K562 (cell line): ENCODE measurements around the gene APBA2. TPM values are rescaled to one million over a fixed set of nuclear protein-coding genes. Genes with fewer than 3 reads are reported as not detected.

Source experiments
- ATAC-seq: fragments of 200-7000 bp; cut with Tn5 transposase; 3 replicates; pipeline ENCODE4 v1.9.1; 2020; ENCODE audit warnings: moderate library complexity
- BruUV-seq: library from RNA; stranded (reverse); fragments of 400-500 nt; replicated peaks from 2 replicates; lab custom pipeline; 2021; lab: Mats Ljungman, UMichigan
- CTCF ChIA-PET: fragments of 300-600 bp; formaldehyde crosslinking; extraction: SDS; loops from one replicate; lab custom pipeline; 2021; ENCODE audit warnings: low intra/inter-chr PET ratio; lab: Yijun Ruan, JAX
- POLR2A ChIA-PET: fragments of 300-600, 350-650 bp; sonication (Branson Sonifier 250); formaldehyde crosslinking; extraction: SDS; loops from one replicate; lab custom pipeline; 2021; ENCODE audit warnings: antibody characterized with exemption, inconsistent platforms; lab: Yijun Ruan, JAX
- DNase-seq, 4 experiments: peaks; one replicate each; pipeline versions ENCODE4 v3.0.0 to v3.0.0-alpha.2; 2011 to 2018; ENCODE audit warnings: low spot score in 3 of 4, mixed read lengths in 3 of 4; ENCODE audit errors: extremely low read depth in 1 of 4
- FAIRE-seq: peaks from 2 replicates; lab custom pipeline; 2011; peaks lifted over from hg19 to GRCh38; lab: Jason Lieb, UNC
- H2AFZ ChIP-seq: 2 replicates; pipeline ENCODE4 v1.6.0; 2011; ENCODE audit warnings: low read depth, low read length, control low read depth, inconsistent platforms
- H3K27ac ChIP-seq: fragments of 200-600 bp; 3 replicates; pipeline ENCODE4 v1.8.0; 2011; ENCODE audit warnings: low read depth, mild to moderate bottlenecking, control low read depth, inconsistent platforms, low read length, moderate library complexity, mixed read lengths; ENCODE audit errors: extremely low read depth
- H3K27me3 ChIP-seq, 2 experiments: fragments of 300-600 bp in 1 of 2; 2 replicates in 1 of 2; 3 replicates in 1 of 2; pipeline versions ENCODE4 v1.6.0 to v1.8.0; 2011; ENCODE audit warnings: inconsistent platforms in 2 of 2, low read length in 2 of 2, mild to moderate bottlenecking in 1 of 2, mixed read lengths in 1 of 2, moderate library complexity in 1 of 2; ENCODE audit not compliant: control insufficient read depth in 2 of 2, insufficient read depth in 2 of 2
- H3K36me3 ChIP-seq: fragments of 300-600 bp; 3 replicates; pipeline ENCODE4 v1.8.0; 2011; ENCODE audit warnings: mild to moderate bottlenecking, low read length, inconsistent platforms; ENCODE audit not compliant: control insufficient read depth, insufficient read depth
- H3K4me1 ChIP-seq, 2 experiments: fragments of 200-600 bp in 1 of 2; replicated peaks in 1 of 2; 2 replicates in 1 of 2; 3 replicates in 1 of 2; pipeline versions ENCODE4 v1.5.1 to v1.8.0; 2011; ENCODE audit warnings: inconsistent platforms in 2 of 2, low read length in 2 of 2, mild to moderate bottlenecking in 1 of 2, mixed read lengths in 1 of 2, moderate library complexity in 1 of 2; ENCODE audit not compliant: control insufficient read depth in 2 of 2, insufficient read depth in 2 of 2
- H3K4me2 ChIP-seq: 2 replicates; pipeline ENCODE4 v1.6.1; 2011; ENCODE audit warnings: low read length, control low read depth, inconsistent platforms, mixed read lengths; ENCODE audit not compliant: insufficient read depth
- H3K4me3 ChIP-seq: fragments of 200-600 bp; sonication (generic), shearing (Covaris generic); 2 replicates; pipeline ENCODE4 v1.5.1; 2016; ENCODE audit warnings: control low read depth, inconsistent platforms
- H3K79me2 ChIP-seq: fragments of 200-600 bp; 3 replicates; pipeline ENCODE4 v1.8.0; 2011; ENCODE audit warnings: low read length, inconsistent platforms; ENCODE audit not compliant: control insufficient read depth, insufficient read depth
- H3K9ac ChIP-seq, 2 experiments: 2 replicates each; pipeline versions ENCODE4 v1.6.0 to v1.6.1; 2011; ENCODE audit warnings: low read depth in 2 of 2, low read length in 2 of 2, control low read depth in 1 of 2, inconsistent platforms in 1 of 2, mild to moderate bottlenecking in 1 of 2, mixed read lengths in 1 of 2; ENCODE audit not compliant: insufficient read depth in 1 of 2
- H3K9me1 ChIP-seq: one replicate; pipeline ENCODE4 v1.6.0; 2011; ENCODE audit warnings: inconsistent platforms, mild to moderate bottlenecking, low read length, moderate library complexity; ENCODE audit not compliant: control insufficient read depth, insufficient read depth
- H3K9me3 ChIP-seq: replicated peaks from 2 replicates; pipeline ENCODE4 v1.5.1; 2011; ENCODE audit warnings: low read depth, low read length, inconsistent platforms; ENCODE audit not compliant: control insufficient read depth, insufficient read depth
- H4K20me1 ChIP-seq: replicated peaks from 2 replicates; pipeline ENCODE4 v1.6.1; 2011; ENCODE audit warnings: low read length, inconsistent platforms, mixed read lengths; ENCODE audit not compliant: control insufficient read depth, insufficient read depth
- CBX5 ChIP-seq: IDR thresholded peaks from 2 replicates; pipeline ENCODE4 v1.6.1; 2014; ENCODE audit warnings: low read depth, borderline replicate concordance
- CBX8 ChIP-seq: fragments of 200-600 bp; sonication (generic); IDR thresholded peaks from 2 replicates; pipeline ENCODE4 v1.6.1; 2012; ENCODE audit warnings: borderline replicate concordance, mixed run types, low read depth, mild to moderate bottlenecking, moderate library complexity, mixed read lengths, low read length, control low read depth, inconsistent platforms; ENCODE audit not compliant: poor library complexity, severe bottlenecking; ENCODE audit errors: extremely low read depth
- CHCHD3 ChIP-seq: fragments of 250-450 bp; sonication (Bioruptor Pico); IDR thresholded peaks from 2 replicates; pipeline ENCODE4 v2.1.2; 2022; ENCODE audit warnings: mild to moderate bottlenecking
- DIDO1 ChIP-seq: fragments of 450-650 bp; IDR thresholded peaks from 2 replicates; pipeline ENCODE4 v1.6.1; 2016; ENCODE audit warnings: low read depth, missing biosample characterization, missing genetic modification characterization
- EGR1 ChIP-seq: fragments of 450-650 bp; conservative IDR thresholded peaks from 2 replicates; pipeline ENCODE4 v1.6.1; 2017; ENCODE audit warnings: mild to moderate bottlenecking
- FOXA1 ChIP-seq: fragments of 450-650 bp; IDR thresholded peaks from 2 replicates; pipeline ENCODE4 v1.6.1; 2016; ENCODE audit warnings: mild to moderate bottlenecking, borderline replicate concordance
- ILF3 ChIP-seq: fragments of 450-650 bp; IDR thresholded peaks from 2 replicates; pipeline ENCODE4 v1.6.1; 2018; ENCODE audit warnings: antibody characterized with exemption, mild to moderate bottlenecking, moderate library complexity, borderline replicate concordance
- MIER1 ChIP-seq: fragments of 450-650 bp; IDR thresholded peaks from 2 replicates; pipeline ENCODE4 v1.6.1; 2016; ENCODE audit warnings: antibody characterized with exemption, mild to moderate bottlenecking, low read depth
- MLX ChIP-seq, 2 experiments: fragments of 450-650 bp in 1 of 2; sonication (generic) in 1 of 2; formaldehyde crosslinking; conservative IDR thresholded peaks; 2 replicates each; pipeline versions ENCODE4 v1.4.0 to v1.8.1; 2020 to 2022; ENCODE audit warnings: mild to moderate bottlenecking in 1 of 2, missing genetic modification reagents in 1 of 2
- POLR2AphosphoS2 ChIP-seq: IDR thresholded peaks from 2 replicates; pipeline ENCODE4 v1.6.1; 2012; ENCODE audit warnings: low read length, improper control_type of control experiment
- RFX5 ChIP-seq: IDR thresholded peaks from 2 replicates; pipeline ENCODE4 v1.6.1; 2011; ENCODE audit warnings: low read depth, mild to moderate bottlenecking, improper control_type of control experiment, low read length
- SMAD1 ChIP-seq: fragments of 150-350 bp; IDR thresholded peaks from 2 replicates; pipeline ENCODE4 v1.6.1; 2014; ENCODE audit warnings: low read length, low read depth; ENCODE audit not compliant: partially characterized antibody
- SMC3 ChIP-seq: conservative IDR thresholded peaks from 2 replicates; pipeline ENCODE4 v1.6.1; 2011; ENCODE audit warnings: low read depth, low read length, improper control_type of control experiment; ENCODE audit not compliant: insufficient read depth
- TGIF2 ChIP-seq: sonication (generic); formaldehyde crosslinking; IDR thresholded peaks from 2 replicates; pipeline ENCODE4 v1.8.1; 2022; ENCODE audit warnings: mild to moderate bottlenecking, missing genetic modification reagents, moderate library complexity
- ZBTB17 ChIP-seq: fragments of 450-650 bp; formaldehyde crosslinking; IDR thresholded peaks from 2 replicates; pipeline ENCODE4 v1.4.0; 2020; ENCODE audit warnings: mild to moderate bottlenecking
- ZHX1 ChIP-seq: fragments of 150-350 bp; conservative IDR thresholded peaks from 2 replicates; pipeline ENCODE4 v1.6.1; 2014; ENCODE audit warnings: low read length
- ZNF551 ChIP-seq: fragments of 250-450 bp; sonication (Bioruptor Pico); IDR thresholded peaks from 2 replicates; pipeline ENCODE4 v1.5.0; 2021; ENCODE audit warnings: mild to moderate bottlenecking, moderate library complexity
- ZNF586 ChIP-seq: fragments of 450-650 bp; formaldehyde crosslinking; conservative IDR thresholded peaks from 2 replicates; pipeline ENCODE4 v1.4.0; 2020; ENCODE audit warnings: mild to moderate bottlenecking, moderate library complexity
- ZNF589 ChIP-seq: fragments of 200-800 bp; sonication (Bioruptor generic); IDR thresholded peaks from 2 replicates; pipeline ENCODE4 v1.6.1; 2016; ENCODE audit warnings: low read depth, missing genetic modification characterization, missing compliant biosample characterization
- WGBS: fragments of 100-300 bp; shearing (Covaris generic); methylation state at CpG from one replicate; pipeline ENCODE4 v1.1.6; 2016; ENCODE audit warnings: low coverage, mixed read lengths; ENCODE audit not compliant: insufficient coverage; ENCODE audit errors: missing lambda C conversion rate; 5-methylcytosine and 5-hydroxymethylcytosine counted together
- in situ Hi-C: fragments of 300-500 bp; cut with MboI; formaldehyde crosslinking; loops from 4 replicates; pipeline ENCODE4 v1.15.0; 2018; ENCODE audit warnings: inconsistent platforms, mixed read lengths
- intact Hi-C: fragments of 100-400 bp; cut with micrococcal nuclease; formaldehyde crosslinking; loops from 2 replicates; pipeline ENCODE4 v1.14.2; 2022
- polyA plus RNA-seq, 8 experiments: library from polyadenylated mRNA; depleted of rRNA in 4 of 8; stranded (reverse) in 5 of 8; unstranded in 3 of 8; fragments of >200 nt; fragmentation: Nextera tagmentation in 2 of 8; fragmentation: Illumina TruSeq in 1 of 8; extraction: Ambion mirVana in 2 of 8; extraction: Trizol in 1 of 8; gene quantifications; 2 replicates each; pipeline versions ENCODE4 v1.2.1 to v1.2.3, GENCODE V29; 2011 to 2014; ENCODE audit warnings: inconsistent platforms in 1 of 8, missing spikeins in 1 of 8
- total RNA-seq, 7 experiments: library from RNA; depleted of rRNA in 6 of 7; stranded (reverse); fragments of >200 nt in 6 of 7; fragmentation: Illumina TruSeq in 2 of 7; extraction: Trizol in 2 of 7; gene quantifications; 2 replicates each; pipeline versions ENCODE4 v1.2.1 to v1.2.3, GENCODE V29; 2011 to 2021; ENCODE audit warnings: low replicate concordance in 1 of 7

The APBA2 gene
- total and polyA plus RNA-seq, 9 of the 15 experiments (the other 6 are each of a cell fraction or from before 2014, with no cell fraction given), result 0.24 to 40.9 (median 25.2) TPM

- no peak for TF ChIP-seq EGR1
- TF ChIP-seq CHCHD3 (CRISPR knock-in tag), result no peak
- TF ChIP-seq MLX (CRISPR knock-in tag; conservative IDR thresholded peaks at IDR 0.05), result no peak
- TF ChIP-seq SMC3, result no peak
- no peak for TF ChIP-seq ZNF551
These were observed 178.5 kb downstream of the APBA2 start (continued) for GRCh38 chr15:29064290-29064689.

- H4K20me1 ChIP-seq, result peaks cover 37% of the 10 kb centered on the region
- intact Hi-C loops (no loop called here), in situ Hi-C loops (no loop called here)
- 0 out of 2 replicates have a peak, but pooled peaks cover 3% of the 10 kb centered on the region for H3K9me3 ChIP-seq
- DNase-seq, result no peak
- H3K4me1 ChIP-seq, result peaks cover 10 to 31% of the 10 kb centered on the region in 2 experiments
- no TSS peak for BruUV-seq
- no peak overlapping the region for H3K4me3 ChIP-seq
- 83% methylated on average over 8 of the region's 8 CpGs for WGBS
- H3K4me2 ChIP-seq, result no peak overlapping the region
- peaks cover 8% of the 10 kb centered on the region for H3K79me2 ChIP-seq
- H3K27me3 ChIP-seq, result no peaks in the 10 kb centered on the region
- FAIRE-seq, result no peak
- ChIA-PET POLR2A (no interaction called here), CTCF (no interaction called here)
- no peak overlapping the region for H3K27ac ChIP-seq
- no peak overlapping the region for H2AFZ ChIP-seq
- no peaks in the 10 kb centered on the region for H3K9me1 ChIP-seq
- no peak overlapping the region for H3K9ac ChIP-seq
- no peaks in the 10 kb centered on the region for H3K36me3 ChIP-seq
- ATAC-seq, result no peak
- TF ChIP-seq CBX8 (no peak), ZBTB17 (CRISPR knock-in tag) (no peak), TGIF2 (CRISPR knock-in tag) (no peak), RFX5 (no peak), FOXA1 (no peak), DIDO1 (no peak), MIER1 (no peak), CBX5 (no peak), ZNF589 (CRISPR knock-in tag) (no peak), ZHX1 (no peak), SMAD1 (no peak), ZNF586 (no peak), ILF3 (no peak), POLR2AphosphoS2 (no peak)
These were observed 179.0 kb downstream of the APBA2 start for GRCh38 chr15:29064731-29065130.
